Gastroesophageal sphincter (tissue), 3 donors: ENCODE measurements around the gene KNDC1.

Source experiments
- CTCF ChIP-seq, 4 experiments: fragments of 200-600 bp in 2 of 4; fragments of 450-650 bp in 2 of 4; sonication (generic) in 1 of 4; IDR thresholded peaks; one replicate each; pipeline ENCODE4 v1.5.1; 2017 to 2019; ENCODE audit warnings: antibody characterized with exemption in 4 of 4, mild to moderate bottlenecking in 2 of 4, moderate library complexity in 2 of 4
- POLR2A ChIP-seq, 2 donors: fragments of 450-650 bp; IDR thresholded peaks; one replicate each; pipeline ENCODE4 v1.6.1; 2017; ENCODE audit warnings: antibody characterized with exemption in 2 of 2, mild to moderate bottlenecking in 2 of 2, moderate library complexity in 1 of 2
- POLR2AphosphoS5 ChIP-seq: sonication (generic); formaldehyde crosslinking; IDR thresholded peaks from one replicate; pipeline ENCODE4 v1.6.1; 2017; ENCODE audit warnings: antibody characterized with exemption

- TF ChIP-seq CTCF (IDR thresholded peaks at IDR 0.05) (no peak), POLR2A (IDR thresholded peaks at IDR 0.05) (no peak), POLR2AphosphoS5 (no peak)
Observed at GRCh38 chr10:133183646-133184378, 23.8 kb downstream of the KNDC1 start.
